GM19468 (cell line): ENCODE data around the gene SEMA3G.

Source experiments
- ATAC-seq: cut with Tn5 transposase; IDR thresholded peaks from one replicate; pipeline ENCODE4 v1.9.1; 2021; ENCODE audit warnings: mild to moderate bottlenecking, moderate library complexity, moderate number of reproducible peaks; ENCODE audit not compliant: unreplicated experiment; ENCODE audit errors: extremely low read depth

SEMA3G gene

GRCh38 chr3:52444860-52445793 is at the start of gene SEMA3G:
SEMA3G (minus strand) TSS chr3:52445103; CDS start chr3:52445027, 76 bp downstream.
- ATAC-seq, result no peak

- ATAC-seq, result no peak
Measured at GRCh38 chr3:52494445-52494844, 49.5 kb upstream of the SEMA3G start.

GRCh38 chr3:52493232-52494017 is 48.5 kb upstream of the SEMA3G start:
- no peak for ATAC-seq

DNA sequence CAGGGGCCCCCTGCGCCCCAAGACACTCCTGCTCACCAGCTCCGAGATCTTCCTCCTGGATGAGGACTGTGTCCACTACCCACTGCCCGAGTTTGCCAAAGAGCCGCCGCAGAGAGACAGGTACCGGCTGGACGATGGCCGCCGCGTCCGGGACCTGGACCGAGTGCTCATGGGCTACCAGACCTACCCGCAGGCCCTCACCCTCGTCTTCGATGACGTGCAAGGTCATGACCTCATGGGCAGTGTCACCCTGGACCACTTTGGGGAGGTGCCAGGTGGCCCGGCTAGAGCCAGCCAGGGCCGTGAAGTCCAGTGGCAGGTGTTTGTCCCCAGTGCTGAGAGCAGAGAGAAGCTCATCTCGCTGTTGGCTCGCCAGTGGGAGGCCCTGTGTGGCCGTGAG is 47.2 kb upstream of the SEMA3G start:
- no peak for ATAC-seq

GRCh38 chr3:52490939-52491526 is 46.1 kb upstream of the SEMA3G start:
- no peak for ATAC-seq

- no peak for ATAC-seq
Measured at GRCh38 chr3:52490035-52490938, 45.4 kb upstream of the SEMA3G start.

GRCh38 chr3:52489453-52489852 is 44.5 kb upstream of the SEMA3G start:
- ATAC-seq, result no peak

DNA sequence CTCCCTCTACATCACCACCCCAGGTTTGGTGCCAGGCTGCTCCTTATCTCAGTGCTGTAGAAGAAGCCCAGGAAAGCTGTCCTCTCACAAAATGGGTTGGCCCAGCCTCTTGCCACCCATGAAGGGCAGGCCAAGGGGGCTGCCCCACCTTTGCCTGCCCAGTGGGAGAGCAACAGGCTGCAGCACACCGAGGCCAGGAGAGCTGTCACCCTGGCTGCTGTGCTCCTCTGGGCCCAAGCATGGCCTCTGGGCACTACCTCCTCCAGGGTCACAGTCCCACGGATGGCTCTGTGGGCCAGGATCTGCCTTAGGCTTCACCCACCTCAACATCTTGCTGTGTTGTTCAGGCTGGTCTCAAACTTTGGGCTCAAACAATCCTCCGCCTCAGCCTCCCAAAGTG is 43.8 kb upstream of the SEMA3G start:
- ATAC-seq, result no peak

DNA sequence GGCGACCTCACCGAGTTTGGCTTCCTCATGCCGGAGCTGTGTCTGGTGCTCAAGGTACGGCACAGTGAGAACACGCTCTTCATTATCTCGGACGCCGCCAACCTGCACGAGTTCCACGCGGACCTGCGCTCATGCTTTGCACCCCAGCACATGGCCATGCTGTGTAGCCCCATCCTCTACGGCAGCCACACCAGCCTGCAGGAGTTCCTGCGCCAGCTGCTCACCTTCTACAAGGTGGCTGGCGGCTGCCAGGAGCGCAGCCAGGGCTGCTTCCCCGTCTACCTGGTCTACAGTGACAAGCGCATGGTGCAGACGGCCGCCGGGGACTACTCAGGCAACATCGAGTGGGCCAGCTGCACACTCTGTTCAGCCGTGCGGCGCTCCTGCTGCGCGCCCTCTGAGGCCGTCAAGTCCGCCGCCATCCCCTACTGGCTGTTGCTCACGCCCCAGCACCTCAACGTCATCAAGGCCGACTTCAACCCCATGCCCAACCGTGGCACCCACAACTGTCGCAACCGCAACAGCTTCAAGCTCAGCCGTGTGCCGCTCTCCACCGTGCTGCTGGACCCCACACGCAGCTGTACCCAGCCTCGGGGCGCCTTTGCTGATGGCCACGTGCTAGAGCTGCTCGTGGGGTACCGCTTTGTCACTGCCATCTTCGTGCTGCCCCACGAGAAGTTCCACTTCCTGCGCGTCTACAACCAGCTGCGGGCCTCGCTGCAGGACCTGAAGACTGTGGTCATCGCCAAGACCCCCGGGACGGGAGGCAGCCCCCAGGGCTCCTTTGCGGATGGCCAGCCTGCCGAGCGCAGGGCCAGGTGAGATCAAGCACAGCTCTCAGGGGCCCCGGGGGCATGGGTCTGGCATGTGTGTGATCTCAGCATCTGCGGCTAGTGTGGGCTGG is 43.1 kb upstream of the SEMA3G start:
- no peak for ATAC-seq

GRCh38 chr3:52487050-52487787 is 42.3 kb upstream of the SEMA3G start:
- ATAC-seq, result no peak

GRCh38 chr3:52484680-52485461 is 40.0 kb upstream of the SEMA3G start:
- no peak for ATAC-seq

- no peak for ATAC-seq
Measured at GRCh38 chr3:52483577-52484381, 38.9 kb upstream of the SEMA3G start.

- no peak for ATAC-seq
Measured at GRCh38 chr3:52483081-52483480, 38.2 kb upstream of the SEMA3G start.

DNA sequence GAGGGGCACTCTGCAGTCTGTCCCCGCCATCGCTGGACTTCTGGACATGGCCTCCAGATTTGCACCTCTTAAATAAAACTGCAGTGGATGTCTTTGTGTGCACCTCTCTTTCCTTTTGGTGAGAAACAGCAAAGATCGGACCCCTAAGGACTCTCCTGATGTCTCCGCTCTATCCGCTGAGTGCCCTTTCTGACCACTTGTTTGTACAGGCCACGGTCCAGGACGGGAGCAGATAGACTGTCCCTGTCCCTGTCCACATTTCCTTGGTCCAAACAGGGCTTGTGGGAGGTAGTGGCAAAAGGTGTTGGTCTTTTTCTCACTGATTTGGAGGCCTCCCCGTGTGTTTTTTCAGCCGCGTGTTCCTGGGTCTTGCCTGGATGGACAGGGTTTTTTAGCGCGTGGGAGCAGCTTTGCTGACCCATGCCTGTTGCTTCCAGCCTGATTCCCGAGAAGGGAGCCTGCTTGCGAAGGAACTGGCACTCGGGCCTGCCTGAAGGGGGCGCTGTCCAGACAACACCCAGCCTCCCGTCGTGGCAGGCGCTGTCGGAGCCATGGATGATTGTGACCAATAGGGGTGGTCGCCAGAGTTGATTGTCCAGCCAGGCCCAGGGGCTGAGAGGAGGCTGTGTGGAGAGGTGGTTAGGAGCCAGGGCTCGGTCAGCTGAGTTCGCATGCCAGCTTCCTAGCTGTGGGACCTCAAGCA is 37.1 kb upstream of the SEMA3G start:
- no peak for ATAC-seq

- ATAC-seq, result no peak
Measured at GRCh38 chr3:52480768-52481715, 36.1 kb upstream of the SEMA3G start.
